Fibroblast of skin of back (primary cell): ENCODE results near the gene MRPL40. TPM values are rescaled to one million over a fixed set of nuclear protein-coding genes. Genes with fewer than 3 reads are reported as not detected.

Experiments
- DNase-seq: peaks from one replicate; pipeline ENCODE4 v3.0.0-alpha.2; 2013
- polyA plus RNA-seq, 2 experiments: library from polyadenylated mRNA; unstranded; fragments of 120-200 nt; gene quantifications; one replicate each; pipeline ENCODE4 v1.2.1, GENCODE V29; 2013; ENCODE audit not compliant: insufficient read length in 2 of 2

The MRPL40 gene
- polyA plus RNA-seq (2013, experiment 1 of 2; ENCODE audit: insufficient read length), result 32.8 TPM
- 32.6 TPM for polyA plus RNA-seq (2013, experiment 2 of 2; ENCODE audit: insufficient read length)

DNA sequence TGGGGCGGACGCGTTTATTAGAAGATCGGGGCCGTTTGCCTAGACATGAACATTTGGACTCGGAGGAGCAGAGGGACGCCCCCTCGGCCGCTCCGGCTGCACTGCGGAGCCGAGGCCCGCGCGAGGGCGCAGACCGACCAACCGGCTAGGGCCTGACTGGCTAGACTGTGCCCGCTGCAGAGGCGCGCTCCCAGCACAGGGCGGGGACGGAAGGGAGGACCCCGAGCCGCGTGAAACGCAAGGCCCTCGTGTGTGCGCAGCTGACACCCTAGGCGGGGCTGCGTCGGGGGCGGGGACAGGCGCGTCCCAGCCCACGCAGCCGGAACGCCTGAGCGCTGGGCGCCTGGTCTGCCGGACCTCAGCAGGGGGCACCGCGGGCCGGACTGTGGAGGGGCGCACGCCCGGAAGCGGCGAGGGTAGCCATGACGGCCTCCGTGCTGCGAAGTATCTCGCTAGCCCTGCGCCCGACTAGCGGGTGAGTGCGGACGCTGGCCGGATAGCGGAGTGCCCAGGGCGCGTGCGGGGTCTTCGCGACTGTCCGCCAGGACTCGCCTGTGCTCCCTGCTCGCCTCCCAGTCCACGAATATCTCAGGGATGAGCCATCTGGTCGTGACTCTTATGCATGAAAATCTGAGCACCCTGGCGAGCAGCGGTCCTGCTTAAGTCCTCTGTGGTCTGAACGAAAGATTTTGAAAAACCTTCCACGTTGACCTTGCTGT lies at the start of gene MRPL40:
TSS of gene MRPL40 (plus strand) at position 413 of the 719 bp plus-strand sequence. CDS start at position 423, 10 bp downstream.
- DNase-seq, result peak; percentile 94

- DNase-seq, result no peak
These were observed 49.1 kb upstream of the MRPL40 start for GRCh38 chr22:19383292-19383691.

DNA sequence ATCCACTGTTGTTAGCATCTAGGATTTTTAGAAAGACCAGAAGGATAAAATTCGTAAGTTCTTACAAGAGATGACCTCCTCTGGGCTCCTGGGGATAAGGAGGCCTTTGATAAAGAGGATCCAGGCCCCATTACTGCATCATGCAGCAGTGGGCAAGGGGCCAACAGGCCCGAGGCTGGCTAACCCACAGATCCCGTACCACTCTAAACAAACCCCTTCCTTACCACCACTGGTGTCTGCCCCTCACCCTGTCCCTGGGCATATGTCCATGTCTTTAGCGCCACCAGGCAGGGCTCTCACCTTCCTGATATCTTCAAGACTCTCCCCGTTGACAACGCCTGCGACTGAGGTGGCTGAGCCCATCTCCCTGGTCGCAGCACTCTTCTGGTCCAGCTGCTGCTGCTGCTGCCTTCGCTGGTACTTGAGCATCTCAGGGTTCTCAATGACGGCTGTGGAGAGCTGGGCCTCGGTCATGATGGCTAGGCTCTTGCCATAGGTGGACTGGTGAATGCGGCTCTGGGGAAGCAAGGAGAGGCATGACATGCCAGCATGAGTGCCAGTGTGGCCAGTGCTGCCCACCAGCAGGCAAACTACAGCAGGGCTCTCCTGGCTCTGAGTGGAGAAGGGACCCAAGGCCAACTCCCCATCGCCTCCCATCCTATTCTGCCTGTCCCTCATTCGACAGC lies 47.0 kb upstream of the MRPL40 start:
- no peak for DNase-seq

DNA sequence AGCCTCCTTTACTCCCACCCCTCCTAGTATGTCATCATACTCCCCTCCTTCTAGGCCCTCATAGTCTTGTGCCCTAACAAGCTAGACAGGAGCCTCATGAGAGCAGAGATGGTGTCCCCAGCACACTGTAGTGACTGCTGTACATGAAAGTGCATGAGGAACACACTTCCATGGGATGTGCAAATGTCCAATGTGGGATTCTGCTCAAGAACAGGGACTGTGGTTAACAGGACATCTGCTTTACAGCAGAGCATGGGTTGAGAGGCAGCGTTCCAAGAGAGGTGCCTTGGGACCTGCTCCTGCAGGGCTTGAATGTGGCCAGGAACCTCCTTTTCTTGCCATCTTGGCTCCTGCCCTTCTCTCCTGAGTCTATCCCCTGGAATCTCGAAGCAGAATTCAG lies 46.1 kb upstream of the MRPL40 start:
- DNase-seq, result no peak

GRCh38 chr22:19387038-19387437 lies 45.3 kb upstream of the MRPL40 start:
- DNase-seq, result no peak

- no peak for DNase-seq
These were observed 44.8 kb upstream of the MRPL40 start for GRCh38 chr22:19387575-19387974.

- no peak for DNase-seq
These were observed 38.6 kb upstream of the MRPL40 start for GRCh38 chr22:19393704-19394103.

- DNase-seq, result no peak
These were observed 37.9 kb upstream of the MRPL40 start for GRCh38 chr22:19394274-19395050.

GRCh38 chr22:19395276-19395675 lies 37.1 kb upstream of the MRPL40 start:
- DNase-seq, result no peak

GRCh38 chr22:19396561-19396933 lies 35.8 kb upstream of the MRPL40 start:
- no peak for DNase-seq

DNA sequence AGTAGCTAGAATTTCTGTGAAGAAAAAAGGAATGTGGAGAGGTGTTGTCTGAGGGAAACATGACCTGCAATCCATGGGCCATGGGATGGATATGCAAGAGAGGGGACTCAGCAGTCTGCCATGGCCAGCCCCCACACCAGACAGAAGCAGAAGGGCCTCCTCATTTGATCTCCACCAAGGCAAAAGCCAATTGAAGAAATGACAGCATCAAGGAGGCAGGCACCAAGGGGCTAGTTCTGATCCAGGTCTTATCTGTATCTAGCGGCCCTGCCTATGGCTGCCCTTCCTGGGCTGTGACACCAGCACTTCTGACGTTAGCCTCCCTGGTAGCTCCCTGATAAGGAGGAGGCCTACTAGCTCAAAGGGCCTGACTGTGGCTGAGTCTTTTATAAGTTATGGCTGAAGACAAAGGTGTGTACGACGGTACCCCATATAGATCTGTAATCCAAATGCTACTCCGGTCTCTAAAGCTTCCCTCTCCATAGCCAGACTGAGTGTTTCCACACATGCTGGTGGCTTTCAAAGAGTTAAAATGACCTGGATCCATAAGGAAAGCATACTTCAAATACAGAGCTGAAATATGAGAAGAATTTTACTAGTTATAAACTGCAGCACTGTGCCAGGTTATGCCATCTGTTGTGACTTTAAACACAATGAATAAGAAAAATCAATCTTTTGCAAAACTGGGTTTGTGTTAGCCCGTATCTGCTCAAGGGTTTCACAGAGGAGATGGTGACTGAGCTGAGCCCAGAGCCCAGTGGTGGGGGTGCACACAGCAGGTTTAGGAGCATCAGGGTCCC lies 35.2 kb upstream of the MRPL40 start:
- DNase-seq, result no peak

DNA sequence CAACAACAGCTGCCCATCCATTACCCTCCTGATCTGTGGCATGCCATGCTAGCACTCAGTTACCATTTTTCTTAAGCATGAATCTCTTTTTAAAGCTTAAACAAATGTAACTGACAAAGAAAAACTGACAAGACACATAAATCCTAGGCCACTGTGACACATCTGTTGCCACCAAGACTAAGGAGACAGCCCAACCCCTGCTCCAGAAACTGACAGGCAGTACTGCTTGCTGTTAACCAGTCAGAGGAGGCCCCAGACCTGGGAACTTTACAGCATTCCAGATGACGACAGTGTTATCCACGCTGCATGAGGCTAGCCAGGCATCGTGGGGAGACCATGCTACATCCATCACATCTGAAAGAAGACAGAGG lies 34.6 kb upstream of the MRPL40 start:
- peak; percentile 11 for DNase-seq

GRCh38 chr22:19398206-19398605 lies 34.1 kb upstream of the MRPL40 start:
- peak; percentile 28 for DNase-seq

GRCh38 chr22:19398652-19399051 lies 33.7 kb upstream of the MRPL40 start:
- no peak for DNase-seq

DNA sequence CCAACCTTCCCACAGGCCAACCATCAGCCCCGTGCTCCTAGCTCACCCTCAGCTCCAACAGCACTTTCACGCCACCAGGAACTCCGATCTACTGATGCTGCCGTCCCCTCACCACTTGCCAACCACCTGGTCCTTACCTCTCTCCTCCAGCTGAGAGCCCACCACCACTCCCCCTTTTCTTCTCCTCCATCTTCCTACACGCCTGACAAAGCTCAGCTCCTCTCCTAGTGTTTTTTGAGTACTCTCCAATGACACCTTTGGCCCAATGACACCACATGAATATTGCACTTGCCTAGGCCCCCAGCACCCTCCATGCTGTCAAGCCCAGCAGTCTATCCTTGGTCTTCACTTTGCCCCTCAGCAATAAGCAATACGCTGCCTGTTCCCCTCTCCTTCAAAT lies 31.5 kb upstream of the MRPL40 start:
- no peak for DNase-seq

- DNase-seq, result no peak
These were observed 30.9 kb upstream of the MRPL40 start for GRCh38 chr22:19401483-19401882.

GRCh38 chr22:19402642-19403191 lies 29.6 kb upstream of the MRPL40 start:
- DNase-seq, result no peak

DNA sequence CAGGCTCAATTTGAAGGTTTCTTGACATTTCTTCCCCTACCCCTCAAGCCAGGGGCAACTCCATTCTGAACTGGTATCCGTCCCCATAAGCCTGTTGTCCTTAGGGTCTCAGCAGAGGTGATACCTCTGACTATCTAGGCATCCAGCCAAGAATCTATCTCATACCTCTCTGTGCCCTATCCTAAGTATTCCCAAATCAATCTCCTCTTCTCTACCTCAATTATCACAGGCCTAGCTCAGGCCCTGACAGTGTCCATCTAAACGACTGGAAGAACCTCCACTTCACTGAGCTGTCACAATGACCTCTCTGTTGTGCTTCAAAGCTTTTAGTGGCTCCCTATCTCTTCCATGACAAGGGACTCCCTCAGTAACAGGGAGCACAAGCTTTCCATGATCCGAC lies 27.7 kb upstream of the MRPL40 start:
- no peak for DNase-seq

GRCh38 chr22:19405133-19405532 lies 27.2 kb upstream of the MRPL40 start:
- no peak for DNase-seq

DNA sequence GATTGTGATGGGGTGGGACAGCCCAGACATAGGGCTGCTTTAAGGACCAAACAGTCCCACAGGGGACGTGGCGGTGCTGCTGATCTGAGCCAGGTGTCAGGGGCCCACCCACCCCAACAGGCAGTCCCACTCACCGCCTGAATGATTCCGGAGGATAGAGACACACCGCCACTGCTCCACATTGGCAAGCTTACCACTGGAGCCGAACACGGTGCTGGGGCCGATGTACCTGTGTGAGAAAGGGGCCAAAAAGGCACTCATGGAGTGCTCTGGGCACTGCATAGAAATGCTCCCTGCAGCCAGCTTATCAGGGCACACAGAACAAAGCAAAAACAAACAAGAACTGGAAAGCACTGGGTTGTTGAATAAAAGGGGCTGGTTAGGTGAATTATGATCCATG lies 26.7 kb upstream of the MRPL40 start:
- DNase-seq, result no peak

GRCh38 chr22:19406281-19406811 lies 26.0 kb upstream of the MRPL40 start:
- no peak for DNase-seq

DNA sequence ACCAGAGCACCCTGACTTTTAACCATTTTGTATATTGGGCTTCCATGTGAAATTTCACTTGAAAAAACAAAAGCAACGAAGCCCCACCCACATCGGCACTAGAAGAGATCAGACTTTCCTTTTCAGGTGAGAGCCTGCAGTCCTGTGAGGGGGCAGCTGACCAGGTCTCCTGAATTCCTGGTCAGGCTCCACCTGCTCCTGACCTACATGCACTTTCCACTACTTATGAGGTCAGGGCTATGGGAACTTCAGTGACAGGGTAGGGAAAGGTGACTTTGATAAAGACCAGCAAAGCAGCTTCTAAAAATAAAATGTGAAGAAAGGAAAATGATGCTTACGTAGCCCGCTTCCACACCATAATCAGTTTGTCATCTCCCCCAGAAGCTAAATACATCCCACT lies 25.5 kb upstream of the MRPL40 start:
- DNase-seq, result no peak
